Keratinocyte (primary cell): Measurements from ENCODE around the gene TMEM132A. TPM values are rescaled to one million over a fixed set of nuclear protein-coding genes. Genes with fewer than 3 reads are reported as not detected.

ENCODE experiments used
- DNase-seq: peaks from one replicate; pipeline ENCODE4 v3.0.0-alpha.2; 2011; ENCODE audit warnings: low read depth, missing footprints, low spot score
- FAIRE-seq: peaks from 2 replicates; lab custom pipeline; 2011; peaks lifted over from hg19 to GRCh38; lab: Jason Lieb, UNC
- H2AFZ ChIP-seq: 2 replicates; pipeline ENCODE4 v1.6.0; 2012; ENCODE audit warnings: low read length, control low read depth, inconsistent platforms; ENCODE audit not compliant: control insufficient read depth
- H3K27ac ChIP-seq: 2 replicates; pipeline ENCODE4 v1.5.1; 2011; ENCODE audit warnings: low read length; ENCODE audit not compliant: control insufficient read depth, insufficient read depth
- H3K27me3 ChIP-seq: 3 replicates; pipeline ENCODE4 v1.6.0; 2011; ENCODE audit warnings: low read length; ENCODE audit not compliant: control insufficient read depth, insufficient read depth; ENCODE audit errors: extremely low read depth
- H3K36me3 ChIP-seq, 2 experiments: 2 replicates in 1 of 2; 3 replicates in 1 of 2; pipeline ENCODE4 v1.5.1; 2011; ENCODE audit warnings: low read length in 2 of 2, mild to moderate bottlenecking in 1 of 2; ENCODE audit not compliant: control insufficient read depth in 2 of 2, insufficient read depth in 2 of 2; ENCODE audit errors: extremely low read depth in 1 of 2
- H3K4me1 ChIP-seq: 3 replicates; pipeline ENCODE4 v1.5.1; 2011; ENCODE audit warnings: low read length; ENCODE audit not compliant: control insufficient read depth, insufficient read depth; ENCODE audit errors: extremely low read depth
- H3K4me2 ChIP-seq: 3 replicates; pipeline ENCODE4 v1.6.0; 2011; ENCODE audit warnings: low read depth, low read length; ENCODE audit not compliant: control insufficient read depth, insufficient read depth; ENCODE audit errors: extremely low read depth
- H3K4me3 ChIP-seq, 3 experiments: fragments of 200-600 bp in 1 of 3; sonication (generic) in 1 of 3; 2 replicates in 2 of 3; 3 replicates in 1 of 3; pipeline ENCODE4 v1.5.1; 2011 to 2016; ENCODE audit warnings: low read length in 3 of 3, mild to moderate bottlenecking in 3 of 3, control low read depth in 2 of 3, inconsistent platforms in 1 of 3, low read depth in 1 of 3, mixed read lengths in 1 of 3, mixed run types in 1 of 3, moderate library complexity in 1 of 3; ENCODE audit not compliant: control insufficient read depth in 2 of 3, insufficient read depth in 2 of 3; ENCODE audit errors: extremely low read depth in 1 of 3
- H3K79me2 ChIP-seq: 2 replicates; pipeline ENCODE4 v1.6.0; 2012; ENCODE audit warnings: low read length; ENCODE audit not compliant: control insufficient read depth, insufficient read depth
- H3K9ac ChIP-seq: 3 replicates; pipeline ENCODE4 v1.6.0; 2011; ENCODE audit warnings: low read length; ENCODE audit not compliant: control insufficient read depth, insufficient read depth; ENCODE audit errors: extremely low read depth
- H3K9me1 ChIP-seq: 3 replicates; pipeline ENCODE4 v1.6.0; 2011; ENCODE audit warnings: low read length; ENCODE audit not compliant: control insufficient read depth, insufficient read depth; ENCODE audit errors: extremely low read depth
- H3K9me3 ChIP-seq: 2 replicates; pipeline ENCODE4 v1.5.1; 2012; ENCODE audit warnings: low read depth, low read length; ENCODE audit not compliant: control insufficient read depth
- H4K20me1 ChIP-seq: 3 replicates; pipeline ENCODE4 v1.6.0; 2011; ENCODE audit warnings: low read length; ENCODE audit not compliant: control insufficient read depth, insufficient read depth; ENCODE audit errors: extremely low read depth
- EZH2 ChIP-seq: IDR thresholded peaks from one replicate; pipeline ENCODE4 v1.6.1; 2012; ENCODE audit warnings: inconsistent platforms, mild to moderate bottlenecking, low read length, moderate library complexity
- dilution Hi-C: fragments of 300-500 bp; cut with MboI; formaldehyde crosslinking; loops from one replicate; pipeline ENCODE4 v1.7.0; 2020; ENCODE audit warnings: low sequenced_read_pairs; ENCODE audit not compliant: extremely low pct_ligation_motif_present
- polyA plus RNA-seq, 5 experiments: library from polyadenylated mRNA; depleted of rRNA in 3 of 5; stranded (reverse) in 3 of 5; stranded (forward) in 1 of 5; unstranded in 1 of 5; fragments of >200 nt; gene quantifications; 1 replicate in 1 of 5; 2 replicates in 3 of 5; 3 replicates in 1 of 5; pipeline versions ENCODE4 v1.2.1 to v1.2.3, GENCODE V29; 2011 to 2012; ENCODE audit warnings: missing spikeins in 2 of 5, low read depth in 1 of 5, low replicate concordance in 1 of 5
- TF ChIP-seq, protein P1 (sequence below), 3 experiments: IDR thresholded peaks in 1 of 3; conservative IDR thresholded peaks in 1 of 3; optimal IDR thresholded peaks in 1 of 3; 2 replicates in 2 of 3; 3 replicates in 1 of 3; pipeline versions ENCODE3 to v1.5.1; 2011; ENCODE audit warnings: low read length in 3 of 3, mild to moderate bottlenecking in 3 of 3, moderate library complexity in 2 of 3, control low read depth in 1 of 3, inconsistent platforms in 1 of 3; ENCODE audit not compliant: insufficient read depth in 2 of 3; ENCODE audit errors: extremely low read depth in 1 of 3

The TMEM132A gene
- polyA plus RNA-seq, 1 donor (not counting 4 experiments of a cell fraction or from before 2014, with no cell fraction given), result 16.6 TPM

- no peaks in the 10 kb centered on the region for H3K79me2 ChIP-seq
- no peaks in the 10 kb centered on the region for H3K9me1 ChIP-seq
- TF ChIP-seq, protein P1, sequence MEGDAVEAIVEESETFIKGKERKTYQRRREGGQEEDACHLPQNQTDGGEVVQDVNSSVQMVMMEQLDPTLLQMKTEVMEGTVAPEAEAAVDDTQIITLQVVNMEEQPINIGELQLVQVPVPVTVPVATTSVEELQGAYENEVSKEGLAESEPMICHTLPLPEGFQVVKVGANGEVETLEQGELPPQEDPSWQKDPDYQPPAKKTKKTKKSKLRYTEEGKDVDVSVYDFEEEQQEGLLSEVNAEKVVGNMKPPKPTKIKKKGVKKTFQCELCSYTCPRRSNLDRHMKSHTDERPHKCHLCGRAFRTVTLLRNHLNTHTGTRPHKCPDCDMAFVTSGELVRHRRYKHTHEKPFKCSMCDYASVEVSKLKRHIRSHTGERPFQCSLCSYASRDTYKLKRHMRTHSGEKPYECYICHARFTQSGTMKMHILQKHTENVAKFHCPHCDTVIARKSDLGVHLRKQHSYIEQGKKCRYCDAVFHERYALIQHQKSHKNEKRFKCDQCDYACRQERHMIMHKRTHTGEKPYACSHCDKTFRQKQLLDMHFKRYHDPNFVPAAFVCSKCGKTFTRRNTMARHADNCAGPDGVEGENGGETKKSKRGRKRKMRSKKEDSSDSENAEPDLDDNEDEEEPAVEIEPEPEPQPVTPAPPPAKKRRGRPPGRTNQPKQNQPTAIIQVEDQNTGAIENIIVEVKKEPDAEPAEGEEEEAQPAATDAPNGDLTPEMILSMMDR (optimal IDR thresholded peaks at IDR 0.05 in 1 of 3, IDR thresholded peaks at IDR 0.05 in 1 of 3, conservative IDR thresholded peaks at IDR 0.05 in 1 of 3; ENCODE audit: extremely low read depth in 1 of 3, insufficient read depth in 2 of 3, low read length in 3 of 3), result no peak
- no peaks in the 10 kb centered on the region for H4K20me1 ChIP-seq
- H3K27me3 ChIP-seq, result no peaks in the 10 kb centered on the region
- peaks cover 12 to 40% of the 10 kb centered on the region in 2 experiments for H3K36me3 ChIP-seq
- H3K4me1 ChIP-seq, result no peaks in the 10 kb centered on the region
- H3K4me3 ChIP-seq, result no peak overlapping the region
- no peaks in the 10 kb centered on the region for H3K9me3 ChIP-seq
- H3K27ac ChIP-seq, result no peak overlapping the region
- dilution Hi-C loops, result no loop called here
- DNase-seq, result no peak
- FAIRE-seq, result no peak
- H2AFZ ChIP-seq, result no peak overlapping the region
- no peak overlapping the region for H3K9ac ChIP-seq
- no peak overlapping the region for H3K4me2 ChIP-seq
These were observed 7.7 kb downstream of the TMEM132A start for GRCh38 chr11:60931917-60932316.

- H3K9ac ChIP-seq, result no peak overlapping the region
- H3K79me2 ChIP-seq, result no peaks in the 10 kb centered on the region
- no peaks in the 10 kb centered on the region for H3K9me3 ChIP-seq
- no peak overlapping the region for H3K4me3 ChIP-seq
- FAIRE-seq (no peak), DNase-seq (no peak)
- H3K4me1 ChIP-seq, result no peaks in the 10 kb centered on the region
- TF ChIP-seq EZH2, result no peak
- TF ChIP-seq, protein P1 (optimal IDR thresholded peaks at IDR 0.05 in 1 of 3, IDR thresholded peaks at IDR 0.05 in 1 of 3, conservative IDR thresholded peaks at IDR 0.05 in 1 of 3; ENCODE audit: extremely low read depth in 1 of 3, insufficient read depth in 2 of 3, low read length in 3 of 3), result no peak
- no peak overlapping the region for H3K27ac ChIP-seq
- dilution Hi-C loops, result no loop called here
- no peaks in the 10 kb centered on the region for H4K20me1 ChIP-seq
- no peak overlapping the region for H2AFZ ChIP-seq
- H3K9me1 ChIP-seq, result no peaks in the 10 kb centered on the region
- no peak overlapping the region for H3K4me2 ChIP-seq
- H3K27me3 ChIP-seq, result no peaks in the 10 kb centered on the region
- peaks cover 12 to 42% of the 10 kb centered on the region in 2 experiments for H3K36me3 ChIP-seq
These were observed 8.5 kb downstream of the TMEM132A start for GRCh38 chr11:60932605-60933356.
